ENCODE results near the gene C16orf95. TPM values are rescaled to one million over a fixed set of nuclear protein-coding genes. Genes with fewer than 3 reads are reported as not detected.

The C16orf95 gene
- polyA plus RNA-seq, 1 experiment = 7.8 TPM

DNA sequence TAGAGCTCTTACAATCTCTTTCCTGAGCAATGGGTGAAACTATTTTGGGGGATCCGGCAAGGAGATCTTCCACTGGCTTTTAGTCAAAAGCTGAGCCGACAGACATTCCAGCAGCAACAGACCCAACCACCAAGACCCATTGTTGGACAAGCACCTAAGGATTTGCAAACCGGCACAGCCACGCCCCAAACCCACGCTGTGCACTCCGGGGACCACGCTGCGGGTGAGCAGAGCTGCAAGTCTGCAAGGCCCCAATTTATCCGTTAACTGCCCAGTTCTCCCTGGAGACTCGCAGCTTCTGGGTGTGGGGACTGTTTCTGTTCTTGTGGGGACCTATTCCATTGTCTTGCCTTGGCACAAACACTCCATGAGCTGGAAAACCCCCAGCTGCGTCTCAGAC lies 45.9 kb downstream of the C16orf95 start:
- POLR2A ChIA-PET = no interaction called here
- CTCF ChIA-PET = interaction anchor here (0.7 to 2.1 kb wide), 6 partner anchors 12 to 708 kb away, joined by 3 to 8 read pairs (median 4); no protein-coding TSS in a partner anchor
- Histone ChIP-seq H3K27me3 (ENCODE audit: control insufficient read depth, insufficient read depth, low read length) (no peaks in the 10 kb centered on the region), H3K4me3 (ENCODE audit: low read depth, low read length) (no peak overlapping the region), H3K36me3 (ENCODE audit: control insufficient read depth, insufficient read depth, low read length) (no peaks in the 10 kb centered on the region)
- TF ChIP-seq, protein P1, sequence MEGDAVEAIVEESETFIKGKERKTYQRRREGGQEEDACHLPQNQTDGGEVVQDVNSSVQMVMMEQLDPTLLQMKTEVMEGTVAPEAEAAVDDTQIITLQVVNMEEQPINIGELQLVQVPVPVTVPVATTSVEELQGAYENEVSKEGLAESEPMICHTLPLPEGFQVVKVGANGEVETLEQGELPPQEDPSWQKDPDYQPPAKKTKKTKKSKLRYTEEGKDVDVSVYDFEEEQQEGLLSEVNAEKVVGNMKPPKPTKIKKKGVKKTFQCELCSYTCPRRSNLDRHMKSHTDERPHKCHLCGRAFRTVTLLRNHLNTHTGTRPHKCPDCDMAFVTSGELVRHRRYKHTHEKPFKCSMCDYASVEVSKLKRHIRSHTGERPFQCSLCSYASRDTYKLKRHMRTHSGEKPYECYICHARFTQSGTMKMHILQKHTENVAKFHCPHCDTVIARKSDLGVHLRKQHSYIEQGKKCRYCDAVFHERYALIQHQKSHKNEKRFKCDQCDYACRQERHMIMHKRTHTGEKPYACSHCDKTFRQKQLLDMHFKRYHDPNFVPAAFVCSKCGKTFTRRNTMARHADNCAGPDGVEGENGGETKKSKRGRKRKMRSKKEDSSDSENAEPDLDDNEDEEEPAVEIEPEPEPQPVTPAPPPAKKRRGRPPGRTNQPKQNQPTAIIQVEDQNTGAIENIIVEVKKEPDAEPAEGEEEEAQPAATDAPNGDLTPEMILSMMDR (IDR thresholded peaks at IDR 0.05; ENCODE audit: insufficient read depth, low read depth, low read length) = no peak
- no peak for DNase-seq (ENCODE audit: low read depth)

DNA sequence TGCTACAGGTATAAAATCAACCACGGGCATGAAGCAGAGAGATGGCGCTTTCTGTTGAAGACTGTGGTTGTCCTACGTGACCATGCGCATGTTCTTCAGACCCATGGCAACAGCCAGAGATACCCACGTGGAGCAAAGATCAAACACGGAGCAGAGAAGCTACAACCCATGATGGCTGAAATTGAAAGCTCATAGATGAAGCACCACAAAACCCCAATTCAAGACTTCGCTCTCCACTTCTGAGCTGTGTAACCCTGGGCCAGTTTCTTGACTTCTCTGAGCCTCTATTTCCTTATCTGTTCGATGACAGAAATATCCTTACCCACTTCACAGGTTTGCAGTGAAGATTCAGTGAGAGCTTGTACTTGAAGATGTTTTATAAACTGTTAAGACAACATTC lies 49.6 kb downstream of the C16orf95 start:
- TF ChIP-seq, protein P1 (IDR thresholded peaks at IDR 0.05; ENCODE audit: insufficient read depth, low read depth, low read length) = no peak

DNA sequence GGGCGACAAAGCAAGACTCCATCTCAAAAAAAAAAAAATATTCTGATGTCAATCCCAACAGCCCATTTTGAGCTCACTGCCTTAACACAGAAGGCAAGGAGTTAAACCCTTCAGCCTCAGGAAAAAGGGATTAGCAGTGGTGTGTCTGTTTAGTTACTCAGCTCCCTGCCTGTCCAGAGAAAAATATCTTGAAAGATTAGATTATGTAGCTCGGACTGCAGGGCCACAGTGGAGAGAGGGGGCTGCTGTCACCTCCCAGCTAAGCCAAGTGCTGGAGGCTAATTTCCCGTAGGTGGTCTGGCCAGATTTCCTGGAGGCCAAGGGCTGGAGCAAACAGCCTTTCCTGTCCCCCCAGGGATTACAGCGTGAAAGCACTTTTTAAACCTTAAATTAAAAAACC lies 50.3 kb downstream of the C16orf95 start:
- Histone ChIP-seq H3K4me3 (ENCODE audit: low read depth, low read length) (no peak overlapping the region), H3K36me3 (ENCODE audit: control insufficient read depth, insufficient read depth, low read length) (no peaks in the 10 kb centered on the region), H3K27me3 (ENCODE audit: control insufficient read depth, insufficient read depth, low read length) (no peaks in the 10 kb centered on the region)
- POLR2A ChIA-PET = no interaction called here
- TF ChIP-seq, protein P1 (IDR thresholded peaks at IDR 0.05; ENCODE audit: insufficient read depth, low read depth, low read length) = no peak
- CTCF ChIA-PET = interaction anchor here (1.0 to 1.3 kb wide), 2 partner anchors 12 to 69 kb away, joined by 3 to 5 read pairs; no protein-coding TSS in a partner anchor
- DNase-seq (ENCODE audit: low read depth) = no peak

More for the DNA sequence above, 49.6 kb downstream of the C16orf95 start:
- H3K4me3 ChIP-seq (ENCODE audit: low read depth, low read length) = no peak overlapping the region
- ChIA-PET POLR2A (no interaction called here), CTCF (interaction anchor here (1.0 to 2.5 kb wide), 2 partner anchors 9 to 11 kb away, joined by 4 to 19 read pairs; no protein-coding TSS in a partner anchor)
- H3K27me3 ChIP-seq (ENCODE audit: control insufficient read depth, insufficient read depth, low read length) = no peaks in the 10 kb centered on the region
- no peaks in the 10 kb centered on the region for H3K36me3 ChIP-seq (ENCODE audit: control insufficient read depth, insufficient read depth, low read length)
- DNase-seq (ENCODE audit: low read depth) = no peak

DNA sequence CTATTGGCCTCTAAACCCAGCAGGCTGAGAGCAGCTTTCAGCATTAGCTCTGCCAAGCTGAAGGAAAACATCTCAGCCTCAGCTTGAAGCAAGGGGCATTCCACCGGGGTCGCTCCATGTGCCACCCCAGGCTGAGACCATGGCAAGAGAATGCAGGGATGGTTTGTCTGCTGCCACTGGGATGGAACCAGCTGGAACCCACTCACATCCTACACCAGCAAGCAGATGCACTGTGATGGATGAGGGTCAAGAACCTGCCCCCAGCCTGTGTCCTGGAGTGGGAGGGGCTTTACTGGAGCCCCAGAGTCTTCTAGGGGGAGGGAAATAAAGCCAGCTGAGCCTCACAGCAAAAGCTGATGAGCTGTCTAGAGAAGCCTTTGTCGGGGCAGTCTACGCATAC lies 51.9 kb downstream of the C16orf95 start:
- ChIA-PET POLR2A (no interaction called here), CTCF (no interaction called here)
- no peak overlapping the region for H3K4me3 ChIP-seq (ENCODE audit: low read depth, low read length)
- TF ChIP-seq, protein P1 (IDR thresholded peaks at IDR 0.05; ENCODE audit: insufficient read depth, low read depth, low read length) = no peak
- H3K36me3 ChIP-seq (ENCODE audit: control insufficient read depth, insufficient read depth, low read length) = no peaks in the 10 kb centered on the region
- no peaks in the 10 kb centered on the region for H3K27me3 ChIP-seq (ENCODE audit: control insufficient read depth, insufficient read depth, low read length)
- DNase-seq (ENCODE audit: low read depth) = no peak

DNA sequence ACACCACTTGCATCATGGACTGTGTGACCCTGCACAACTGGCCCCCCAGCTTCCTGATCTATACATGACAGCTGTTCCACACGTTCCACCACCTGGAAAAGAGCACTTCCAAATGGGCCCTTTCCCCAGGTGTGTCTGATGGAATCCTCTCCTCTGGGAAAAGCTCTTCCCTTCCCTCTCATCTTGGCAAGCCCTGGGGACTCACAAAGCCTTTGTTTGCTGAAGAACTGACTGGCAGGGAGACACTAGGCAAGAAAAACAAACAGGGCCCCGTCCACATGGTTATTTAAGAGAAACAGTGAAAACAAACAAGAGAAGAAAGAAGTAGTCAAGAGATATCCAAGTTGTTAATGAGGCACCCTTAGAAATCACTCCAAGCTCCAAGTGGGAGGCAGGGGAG lies 52.6 kb downstream of the C16orf95 start:
- no peaks in the 10 kb centered on the region for H3K27me3 ChIP-seq (ENCODE audit: control insufficient read depth, insufficient read depth, low read length)
- no peak for DNase-seq (ENCODE audit: low read depth)
- TF ChIP-seq, protein P1 (IDR thresholded peaks at IDR 0.05; ENCODE audit: insufficient read depth, low read depth, low read length) = no peak
- H3K36me3 ChIP-seq (ENCODE audit: control insufficient read depth, insufficient read depth, low read length) = no peaks in the 10 kb centered on the region
- ChIA-PET CTCF (no interaction called here), POLR2A (no interaction called here)
- no peak overlapping the region for H3K4me3 ChIP-seq (ENCODE audit: low read depth, low read length)
